ENCODE data around the gene MSGN1.

DNA sequence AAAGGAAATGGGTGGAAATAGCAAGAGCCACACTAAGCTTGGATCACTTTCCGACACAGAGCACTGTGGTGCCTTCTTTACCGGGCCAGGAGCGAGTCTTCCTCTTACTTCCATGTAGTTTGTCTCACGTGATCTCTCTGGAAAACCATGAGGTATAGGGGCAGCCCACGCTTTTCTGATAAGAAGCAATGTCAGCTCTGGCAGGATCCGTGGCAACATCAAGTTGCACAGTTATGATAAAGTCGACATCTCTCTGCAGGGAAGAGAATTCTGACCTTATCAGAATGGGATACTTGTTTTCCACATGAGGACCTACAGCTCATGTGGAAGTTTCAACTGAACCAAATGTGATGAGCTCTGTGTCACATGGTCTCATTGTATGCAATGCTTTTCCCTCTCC, 29.5 kb downstream of the MSGN1 start:
- TF ChIP-seq CTCF (IDR thresholded peaks at IDR 0.05): no peak
- no peak for TF ChIP-seq POLR2A (IDR thresholded peaks at IDR 0.05)

Measured in testis (tissue), 2 donors.